HepG2 (cell line): ENCODE data around the gene SLC17A5. TPM values are rescaled to one million over a fixed set of nuclear protein-coding genes. Genes with fewer than 3 reads are reported as not detected.

ENCODE experiments used
- ATAC-seq: fragments of 200-7000 bp; cut with Tn5 transposase; 3 replicates; pipeline ENCODE4 v1.9.1; 2020; ENCODE audit warnings: mild to moderate bottlenecking, moderate library complexity
- BruUV-seq: library from RNA; stranded (reverse); fragments of 400-500 nt; replicated peaks from 2 replicates; lab custom pipeline; 2021; lab: Mats Ljungman, UMichigan
- CTCF ChIA-PET: fragments of 300-600 bp; formaldehyde crosslinking; extraction: SDS; loops from one replicate; lab custom pipeline; 2021; ENCODE audit warnings: low total read pairs, inconsistent platforms, low intra/inter-chr PET ratio; lab: Yijun Ruan, JAX
- POLR2A ChIA-PET: fragments of 350-600 bp; sonication (Branson Sonifier 250); formaldehyde crosslinking; loops from one replicate; lab custom pipeline; 2020; ENCODE audit warnings: antibody characterized with exemption, inconsistent platforms; lab: Yijun Ruan, JAX
- DNase-seq: peaks from one replicate; pipeline ENCODE4 v3.0.0-alpha.2; 2015; ENCODE audit warnings: low spot score
- FAIRE-seq: peaks from 3 replicates; lab custom pipeline; 2011; peaks lifted over from hg19 to GRCh38; lab: Jason Lieb, UNC
- H2AFZ ChIP-seq: one replicate; pipeline ENCODE4 v1.6.1; 2011; ENCODE audit warnings: low read length, inconsistent platforms
- H3K27ac ChIP-seq: fragments of 300-600 bp; 3 replicates; pipeline ENCODE4 v1.8.0; 2011; ENCODE audit warnings: mixed run types, mild to moderate bottlenecking, mixed read lengths, low read length, inconsistent platforms; ENCODE audit not compliant: insufficient read depth; ENCODE audit errors: extremely low read length
- H3K27me3 ChIP-seq, 2 experiments: fragments of 200-600 bp in 1 of 2; 2 replicates in 1 of 2; 3 replicates in 1 of 2; pipeline versions ENCODE4 v1.6.0 to v1.8.0; 2011; ENCODE audit warnings: low read length in 2 of 2, mild to moderate bottlenecking in 2 of 2, moderate library complexity in 2 of 2, inconsistent platforms in 1 of 2; ENCODE audit not compliant: insufficient read depth in 2 of 2, control insufficient read depth in 1 of 2
- H3K36me3 ChIP-seq, 2 experiments: fragments of 200-600 bp in 1 of 2; replicated peaks in 1 of 2; 2 replicates in 1 of 2; 3 replicates in 1 of 2; pipeline versions ENCODE4 v1.5.1 to v1.8.0; 2011; ENCODE audit warnings: low read length in 2 of 2, inconsistent platforms in 1 of 2; ENCODE audit not compliant: insufficient read depth in 2 of 2, control insufficient read depth in 1 of 2
- H3K4me1 ChIP-seq: 2 replicates; pipeline ENCODE4 v1.5.1; 2012; ENCODE audit warnings: low read length, inconsistent platforms; ENCODE audit not compliant: insufficient read depth
- H3K4me2 ChIP-seq: 2 replicates; pipeline ENCODE4 v1.6.0; 2011; ENCODE audit warnings: low read depth, low read length, inconsistent platforms
- H3K4me3 ChIP-seq, 3 experiments: fragments of 200-600 bp in 1 of 3; sonication (generic), shearing (Covaris generic) in 1 of 3; replicated peaks in 1 of 3; 2 replicates each; pipeline ENCODE4 v1.5.1; 2011 to 2016; ENCODE audit warnings: low read length in 3 of 3, inconsistent platforms in 2 of 3, low read depth in 2 of 3, mild to moderate bottlenecking in 2 of 3, control low read depth in 1 of 3, mixed read lengths in 1 of 3; ENCODE audit not compliant: insufficient read depth in 1 of 3
- H3K79me2 ChIP-seq: one replicate; pipeline ENCODE4 v1.6.1; 2011; ENCODE audit warnings: low read length, inconsistent platforms; ENCODE audit not compliant: insufficient read depth
- H3K9ac ChIP-seq: 2 replicates; pipeline ENCODE4 v1.6.0; 2011; ENCODE audit warnings: mild to moderate bottlenecking, low read depth, low read length, inconsistent platforms; ENCODE audit not compliant: insufficient read depth
- H3K9me3 ChIP-seq: 2 replicates; pipeline ENCODE4 v1.5.1; 2012; ENCODE audit warnings: mild to moderate bottlenecking, low read length
- H4K20me1 ChIP-seq: 2 replicates; pipeline ENCODE4 v1.6.0; 2011; ENCODE audit warnings: inconsistent platforms, mild to moderate bottlenecking, low read length, moderate library complexity; ENCODE audit not compliant: insufficient read depth
- FOSL2 ChIP-seq: sonication (generic); formaldehyde crosslinking; IDR thresholded peaks from 2 replicates; pipeline ENCODE4 v1.4.0; 2020; ENCODE audit warnings: missing genetic modification reagents
- SMAD1 ChIP-seq: sonication (generic); formaldehyde crosslinking; IDR thresholded peaks from 2 replicates; pipeline ENCODE4 v1.4.0; 2020; ENCODE audit warnings: missing genetic modification reagents, low read depth, mild to moderate bottlenecking, borderline replicate concordance
- SP1 ChIP-seq, 2 experiments: fragments of 450-650 bp in 1 of 2; sonication (generic) in 1 of 2; formaldehyde crosslinking in 1 of 2; IDR thresholded peaks; 2 replicates each; pipeline versions ENCODE4 v1.4.0 to v1.6.1; 2016 to 2020; ENCODE audit warnings: missing genetic modification reagents in 1 of 2
- SPEN ChIP-seq: sonication (generic); formaldehyde crosslinking; IDR thresholded peaks from 2 replicates; pipeline ENCODE4 v1.5.1; 2020; ENCODE audit warnings: low read depth, mild to moderate bottlenecking, missing genetic modification reagents
- SYNCRIP ChIP-seq: fragments of 200-400 bp; formaldehyde crosslinking; IDR thresholded peaks from 2 replicates; pipeline ENCODE4 v1.6.1; 2018; ENCODE audit warnings: mild to moderate bottlenecking, low read depth, low read length; ENCODE audit not compliant: insufficient read depth
- TEAD2 ChIP-seq: sonication (generic); formaldehyde crosslinking; IDR thresholded peaks from 2 replicates; pipeline ENCODE4 v1.9.0; 2021; ENCODE audit warnings: missing genetic modification reagents
- WIZ ChIP-seq: sonication (generic); formaldehyde crosslinking; IDR thresholded peaks from 2 replicates; pipeline ENCODE4 v1.5.1; 2020; ENCODE audit warnings: mild to moderate bottlenecking, missing genetic modification reagents
- ZNF441 ChIP-seq: sonication (generic); formaldehyde crosslinking; IDR thresholded peaks from 2 replicates; pipeline ENCODE4 v1.7.0; 2021; ENCODE audit warnings: missing genetic modification reagents, borderline replicate concordance
- WGBS: methylation state at CpG from one replicate; pipeline ENCODE4 v1.1.6; 2017; ENCODE audit warnings: low lambda C conversion rate; 5-methylcytosine and 5-hydroxymethylcytosine counted together
- in situ Hi-C: cut with HindIII; loops from 2 replicates; pipeline ENCODE4 v1.10.0; 2017; ENCODE audit warnings: low pct_unique_long_range_greater_than_20kb; ENCODE audit not compliant: extremely low pct_ligation_motif_present
- intact Hi-C: fragments of 100-400 bp; cut with micrococcal nuclease; formaldehyde crosslinking; loops from one replicate; pipeline ENCODE4 v1.10.0; 2022; ENCODE audit not compliant: unreplicated experiment
- polyA plus RNA-seq, 8 experiments: library from polyadenylated mRNA; depleted of rRNA in 3 of 8; stranded (reverse) in 7 of 8; unstranded in 1 of 8; fragments of >200 nt; fragmentation: Illumina TruSeq in 4 of 8; extraction: Trizol in 4 of 8; gene quantifications; 2 replicates each; pipeline versions ENCODE4 v1.2.1 to v1.2.3, GENCODE V29; 2011 to 2016; ENCODE audit warnings: low read depth in 4 of 8, missing spikeins in 1 of 8, mixed read lengths in 1 of 8; ENCODE audit not compliant: insufficient read depth in 1 of 8
- total RNA-seq, 5 experiments: library from RNA; depleted of rRNA; stranded (reverse); fragments of >200 nt; fragmentation: Illumina TruSeq; extraction: Trizol; gene quantifications; 2 replicates each; pipeline ENCODE4 v1.2.3, GENCODE V29; 2016; ENCODE audit warnings: low read depth in 1 of 5
- TF ChIP-seq, protein P1 (sequence below): sonication (generic); formaldehyde crosslinking; IDR thresholded peaks from 2 replicates; pipeline ENCODE4 v1.5.1; 2020; ENCODE audit warnings: mild to moderate bottlenecking, moderate library complexity, missing genetic modification reagents

SLC17A5 gene
- total and polyA plus RNA-seq, 2 of the 13 experiments (the other 11 are each of a cell fraction or from before 2014, with no cell fraction given): 18.3 to 20.5 TPM

DNA sequence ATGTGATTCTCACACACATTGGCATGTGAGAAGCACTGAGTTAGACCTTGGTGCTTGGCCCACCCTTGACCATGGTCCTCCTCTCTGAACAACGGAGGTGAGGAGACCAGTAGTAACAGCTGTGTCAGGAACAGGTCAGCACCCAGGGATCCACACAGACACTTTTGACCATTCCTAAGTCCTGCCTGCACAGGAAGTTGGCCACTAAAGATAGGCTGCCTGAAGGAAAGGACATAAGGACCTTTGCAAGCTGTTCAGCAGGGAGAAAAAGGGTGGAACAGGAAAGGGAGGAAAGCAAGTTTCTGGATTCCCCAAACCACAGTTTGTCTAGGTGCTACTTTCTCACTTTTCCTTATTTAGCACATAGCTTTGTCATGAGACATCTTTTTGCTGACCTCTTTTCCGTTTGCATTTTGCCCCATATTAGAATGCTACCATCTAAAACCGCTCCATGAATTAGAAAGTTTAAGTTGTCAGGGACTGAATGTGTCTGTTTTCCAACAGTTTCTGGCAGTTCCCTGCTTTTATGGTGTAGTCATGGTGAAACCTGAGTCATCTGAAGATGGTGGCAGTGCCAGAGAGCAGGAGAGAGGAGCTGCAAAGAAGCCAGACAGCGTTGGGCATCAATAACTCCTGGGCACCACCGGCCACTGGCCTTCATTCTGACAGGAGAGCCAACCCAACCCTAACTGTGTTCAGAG, 41.1 kb upstream of the SLC17A5 start:
- H3K27ac ChIP-seq: no peak overlapping the region
- FAIRE-seq (no peak), ATAC-seq (peak; percentile 42)

DNA sequence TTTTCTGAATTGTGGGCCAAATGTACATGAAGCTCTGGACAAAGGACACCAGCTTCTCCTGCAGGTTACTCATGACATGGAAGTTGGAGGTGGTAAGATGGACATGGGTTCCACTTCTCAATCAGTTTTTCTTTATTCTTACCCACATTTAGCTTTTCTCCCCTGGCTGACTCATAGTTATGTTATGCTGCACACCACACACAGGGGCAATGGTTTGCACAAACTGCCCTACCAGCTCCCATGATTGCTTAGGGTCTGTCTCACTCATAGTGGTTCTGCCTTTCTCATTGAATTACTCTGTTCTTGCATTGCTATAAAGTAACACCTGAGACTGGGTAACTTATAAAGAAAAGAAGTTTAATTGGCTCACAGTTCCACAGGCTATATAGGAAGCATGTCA, 37.7 kb upstream of the SLC17A5 start:
- Histone ChIP-seq H3K4me2 (no peak overlapping the region), H3K36me3 (no peaks in the 10 kb centered on the region), H3K4me1 (peaks cover 15% of the 10 kb centered on the region), H4K20me1 (no peaks in the 10 kb centered on the region)
- FAIRE-seq: no peak
- DNase-seq: no peak
- TF ChIP-seq WIZ (CRISPR knock-in tag): no peak
- no peak for TF ChIP-seq SMAD1 (CRISPR knock-in tag)
- peak; percentile 22; the same call in 1 of the 2 replicates for TF ChIP-seq FOSL2 (CRISPR knock-in tag)
- TF ChIP-seq, all 625 proteins: peak for 1
- Histone ChIP-seq H3K9ac (no peak overlapping the region), H3K4me3 (no peak overlapping the region), H3K9me3 (no peaks in the 10 kb centered on the region), H3K79me2 (no peaks in the 10 kb centered on the region), H3K27ac (no peak overlapping the region), H2AFZ (no peak overlapping the region), H3K27me3 (peaks cover 0 to 9% of the 10 kb centered on the region in 2 experiments; a peak in 2 of 5 replicates)
- in situ Hi-C loops: no loop called here
- BruUV-seq: no TSS peak
- no peak for ATAC-seq
- ChIA-PET CTCF (no interaction called here), POLR2A (no interaction called here)
- intact Hi-C loops: no loop called here

More for the DNA sequence above, 41.1 kb upstream of the SLC17A5 start:
- Histone ChIP-seq H3K4me2 (peak overlapping the region; percentile 89), H2AFZ (peak overlapping the region; percentile 47), H3K27me3 (peaks cover 0 to 9% of the 10 kb centered on the region in 2 experiments; a peak in 2 of 5 replicates), H3K36me3 (no peaks in the 10 kb centered on the region), H3K4me3 (peak overlapping the region in 2 of 3 experiments; percentile 12 to 72; a peak in 1 of 6 replicates), H4K20me1 (no peaks in the 10 kb centered on the region), H3K9me3 (no peaks in the 10 kb centered on the region), H3K4me1 (peaks cover 23% of the 10 kb centered on the region), H3K79me2 (no peaks in the 10 kb centered on the region), H3K9ac (no peak overlapping the region)
- POLR2A ChIA-PET: interaction anchor here (1.1 to 1.4 kb wide), 2 partner anchors 42 to 175 kb away, joined by 3 to 4 read pairs; no protein-coding TSS in a partner anchor
- TF ChIP-seq SPEN (CRISPR knock-in tag) (no peak), TEAD2 (CRISPR knock-in tag) (no peak), SP1 (IDR thresholded peaks at IDR 0.05) (no peak), SP1 (CRISPR knock-in tag; IDR thresholded peaks at IDR 0.05) (no peak), ZNF441 (CRISPR knock-in tag) (no peak), SYNCRIP (no peak)
- TF ChIP-seq, protein P1, sequence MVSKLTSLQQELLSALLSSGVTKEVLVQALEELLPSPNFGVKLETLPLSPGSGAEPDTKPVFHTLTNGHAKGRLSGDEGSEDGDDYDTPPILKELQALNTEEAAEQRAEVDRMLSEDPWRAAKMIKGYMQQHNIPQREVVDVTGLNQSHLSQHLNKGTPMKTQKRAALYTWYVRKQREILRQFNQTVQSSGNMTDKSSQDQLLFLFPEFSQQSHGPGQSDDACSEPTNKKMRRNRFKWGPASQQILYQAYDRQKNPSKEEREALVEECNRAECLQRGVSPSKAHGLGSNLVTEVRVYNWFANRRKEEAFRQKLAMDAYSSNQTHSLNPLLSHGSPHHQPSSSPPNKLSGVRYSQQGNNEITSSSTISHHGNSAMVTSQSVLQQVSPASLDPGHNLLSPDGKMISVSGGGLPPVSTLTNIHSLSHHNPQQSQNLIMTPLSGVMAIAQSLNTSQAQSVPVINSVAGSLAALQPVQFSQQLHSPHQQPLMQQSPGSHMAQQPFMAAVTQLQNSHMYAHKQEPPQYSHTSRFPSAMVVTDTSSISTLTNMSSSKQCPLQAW (CRISPR knock-in tag): no peak
- no peak for DNase-seq
- CTCF ChIA-PET: no interaction called here
- intact Hi-C loops (no loop called here), in situ Hi-C loops (no loop called here)
- BruUV-seq: no TSS peak
- 20% methylated on average over 5 of the region's 5 CpGs for WGBS
